Heart left ventricle (tissue), 13 donors: ENCODE measurements around the gene HIC1.
"Not testable (repeated sequence)": the region's sequence is repeated elsewhere in the genome, so short reads cannot be mapped to it uniquely, and the experiment has no call there.

ENCODE experiments used
- CTCF ChIP-seq, 12 donors: fragments of 200-600 bp; sonication (generic) in 4 of 12; IDR thresholded peaks; one replicate each; pipeline versions ENCODE4 v1.5.0 to v1.8.0; 2018 to 2022; ENCODE audit warnings: antibody characterized with exemption in 12 of 12, mild to moderate bottlenecking in 5 of 12
- POLR2A ChIP-seq, 2 donors: fragments of 450-650 bp; IDR thresholded peaks; one replicate each; pipeline ENCODE4 v1.6.1; 2017; ENCODE audit warnings: antibody characterized with exemption in 2 of 2, mild to moderate bottlenecking in 2 of 2, moderate library complexity in 2 of 2
- donor health status: ischemic (EF 13 %, LVEDD 7.1; RV severe dilation, severe dysfunction).
- donor health status: DM: no; HTN: yes; CAD: no.
- donor health status: DM: no; HTN: no; CAD: no.
- donor health status: ischemic (EF 25% LVEDD 6.9; RV normal size, moderate dysfunction).
- donor health status: ischemic (EF 25% LVEDD 5.7; RV mildly dilated, moderate dysfunction).
- donor health status: ischemic (EF 35%, LVEDD 5.7; RV mildly dilated, moderate dysfunction).
- donor health status: nonischemic (EF 11% LVEDD 7.7; RV severe dilation, severe dysfunction).
- donor health status: DM: yes; HTN: yes; CAD: no.
- donor health status: PGD.
- donor health status: ischemic (EF 29% LVEDD 5.4; RV normal size, mild dysfunction).
- donor health status: nonischemic (EF 23%, LVEDD 6.1; RV moderate dilation, normal function).

GRCh38 chr17:2013220-2013993, 41.5 kb upstream of the HIC1 start:
- TF ChIP-seq POLR2A, CTCF (IDR thresholded peaks at IDR 0.05): not testable (repeated sequence)
